ENCODE results near the gene GRIA2.

DNA sequence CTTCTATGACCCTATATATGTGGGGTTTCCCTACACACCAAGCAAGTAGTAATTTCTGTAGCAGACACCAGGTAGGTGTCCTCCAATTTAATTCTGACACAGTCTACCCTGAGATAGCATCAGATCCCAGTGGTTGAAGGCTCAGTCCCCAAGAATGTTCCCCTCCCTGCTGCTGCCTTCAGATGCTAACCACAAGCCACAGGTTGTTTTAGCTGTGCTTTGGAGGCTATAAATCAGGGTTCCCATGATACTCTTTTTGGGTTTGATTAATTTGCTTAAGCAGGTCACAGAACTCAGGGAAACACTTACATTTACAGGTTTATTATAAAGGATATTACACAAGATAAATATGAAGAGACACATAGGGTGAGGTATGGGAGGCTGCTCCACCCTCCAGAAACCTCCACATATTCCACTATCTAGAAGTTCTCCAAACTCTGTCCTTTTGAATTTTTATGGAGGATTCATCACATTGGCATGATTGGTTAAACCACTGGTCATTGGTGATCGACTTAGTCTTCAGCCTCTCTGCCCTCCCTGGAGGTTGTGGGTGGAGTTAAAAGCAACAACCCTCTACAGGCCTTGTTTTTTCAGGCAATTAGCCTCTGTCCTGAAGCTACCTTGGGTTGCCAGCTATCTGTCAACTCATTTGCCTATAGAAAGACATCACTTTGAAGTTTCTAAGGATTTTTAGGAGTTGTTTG lies 50.8 kb downstream of the GRIA2 start:
- TF ChIP-seq, protein P1, sequence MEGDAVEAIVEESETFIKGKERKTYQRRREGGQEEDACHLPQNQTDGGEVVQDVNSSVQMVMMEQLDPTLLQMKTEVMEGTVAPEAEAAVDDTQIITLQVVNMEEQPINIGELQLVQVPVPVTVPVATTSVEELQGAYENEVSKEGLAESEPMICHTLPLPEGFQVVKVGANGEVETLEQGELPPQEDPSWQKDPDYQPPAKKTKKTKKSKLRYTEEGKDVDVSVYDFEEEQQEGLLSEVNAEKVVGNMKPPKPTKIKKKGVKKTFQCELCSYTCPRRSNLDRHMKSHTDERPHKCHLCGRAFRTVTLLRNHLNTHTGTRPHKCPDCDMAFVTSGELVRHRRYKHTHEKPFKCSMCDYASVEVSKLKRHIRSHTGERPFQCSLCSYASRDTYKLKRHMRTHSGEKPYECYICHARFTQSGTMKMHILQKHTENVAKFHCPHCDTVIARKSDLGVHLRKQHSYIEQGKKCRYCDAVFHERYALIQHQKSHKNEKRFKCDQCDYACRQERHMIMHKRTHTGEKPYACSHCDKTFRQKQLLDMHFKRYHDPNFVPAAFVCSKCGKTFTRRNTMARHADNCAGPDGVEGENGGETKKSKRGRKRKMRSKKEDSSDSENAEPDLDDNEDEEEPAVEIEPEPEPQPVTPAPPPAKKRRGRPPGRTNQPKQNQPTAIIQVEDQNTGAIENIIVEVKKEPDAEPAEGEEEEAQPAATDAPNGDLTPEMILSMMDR (IDR thresholded peaks at IDR 0.05), result no peak
- TF ChIP-seq POLR2A (IDR thresholded peaks at IDR 0.05), result no peak
- no peak for TF ChIP-seq POLR2AphosphoS5 (IDR thresholded peaks at IDR 0.05; ENCODE audit: insufficient read depth in 1 of 2, low read depth in 1 of 2)

Data from vagina (tissue), 2 donors.